Stimulated activated naive CD8-positive, alpha-beta T cell treated with anti-CD3 and anti-CD28 coated beads, Interleukin-15, amount 100 ng/mL, for 72 hours (primary cell): Measurements from ENCODE around the gene CCDC102A.

ENCODE experiments used
- ATAC-seq: fragments of 150-1000 bp; cut with Tn5 transposase; 2 replicates; pipeline ENCODE4 v1.10.0; 2021; ENCODE audit warnings: mild to moderate bottlenecking, moderate library complexity
- DNase-seq, 2 donors: peaks; one replicate each; pipeline ENCODE4 v3.0.0; 2021 to 2022
- H3K27ac Mint-ChIP-seq, 2 donors: one replicate each; pipeline ENCODE4 v1.8.0; 2022; ENCODE audit warnings: mild to moderate bottlenecking in 2 of 2, mixed read lengths in 2 of 2, moderate library complexity in 2 of 2
- H3K27me3 Mint-ChIP-seq: one replicate; pipeline ENCODE4 v1.8.0; 2022; ENCODE audit warnings: mixed read lengths
- H3K4me1 Mint-ChIP-seq: one replicate; pipeline ENCODE4 v1.8.0; 2022; ENCODE audit warnings: mild to moderate bottlenecking, mixed read lengths
- H3K4me3 Mint-ChIP-seq, 2 donors: one replicate each; pipeline ENCODE4 v1.8.0; 2022; ENCODE audit warnings: mild to moderate bottlenecking in 2 of 2, mixed read lengths in 2 of 2, moderate library complexity in 1 of 2
- H3K9me3 Mint-ChIP-seq, 2 donors: one replicate each; pipeline ENCODE4 v1.8.0; 2022; ENCODE audit warnings: mixed read lengths in 2 of 2

The CCDC102A gene

DNA sequence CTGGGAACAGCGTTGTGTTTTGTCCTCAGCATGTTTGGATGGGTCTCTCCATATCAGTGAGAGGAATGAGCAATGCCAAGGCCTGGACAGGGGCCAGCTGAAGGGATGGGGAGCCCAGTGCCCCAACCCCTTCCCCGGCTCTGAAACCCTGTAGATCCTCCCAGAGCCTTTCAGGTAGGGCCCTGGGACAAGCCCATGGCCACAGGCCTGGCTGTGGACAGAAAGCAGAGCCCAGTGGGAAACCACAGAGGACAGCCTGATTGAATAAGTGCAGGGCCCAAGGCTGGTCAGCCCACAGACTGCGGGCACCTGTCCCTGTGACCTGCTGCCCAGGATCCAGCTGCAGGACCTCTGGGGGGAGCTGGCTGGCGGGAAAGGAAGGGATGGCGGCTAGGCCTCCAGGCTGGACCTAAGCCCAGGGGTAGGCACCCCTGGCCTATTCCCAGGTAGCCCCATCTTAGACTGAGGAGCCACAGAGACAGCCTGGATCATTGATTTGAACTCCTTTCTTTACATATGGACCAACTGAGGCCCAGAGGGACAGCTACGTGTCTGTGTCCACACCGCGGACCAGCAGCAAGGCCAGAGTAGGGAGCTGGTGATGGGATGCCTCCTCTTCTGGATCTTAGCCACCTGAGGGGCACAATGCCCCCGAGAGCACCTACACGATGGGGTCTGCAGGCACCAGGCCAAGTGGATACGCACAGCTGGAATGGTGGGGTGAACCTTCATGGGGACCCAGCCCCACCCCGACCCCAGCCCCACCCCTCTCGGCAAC is 1.3 kb downstream of the CCDC102A start:
- no peak for ATAC-seq
- peak in 1 of 2 donors; percentile 27 for DNase-seq
- H3K27ac Mint-ChIP-seq = peak overlapping the region in 1 of 2 donors; percentile 92
- H3K27me3 Mint-ChIP-seq = no peaks in the 10 kb centered on the region
- peak overlapping the region; percentile 75 to 85 for H3K4me3 Mint-ChIP-seq
- peaks cover 88% of the 10 kb centered on the region for H3K4me1 Mint-ChIP-seq
- no peaks in the 10 kb centered on the region for H3K9me3 Mint-ChIP-seq

DNA sequence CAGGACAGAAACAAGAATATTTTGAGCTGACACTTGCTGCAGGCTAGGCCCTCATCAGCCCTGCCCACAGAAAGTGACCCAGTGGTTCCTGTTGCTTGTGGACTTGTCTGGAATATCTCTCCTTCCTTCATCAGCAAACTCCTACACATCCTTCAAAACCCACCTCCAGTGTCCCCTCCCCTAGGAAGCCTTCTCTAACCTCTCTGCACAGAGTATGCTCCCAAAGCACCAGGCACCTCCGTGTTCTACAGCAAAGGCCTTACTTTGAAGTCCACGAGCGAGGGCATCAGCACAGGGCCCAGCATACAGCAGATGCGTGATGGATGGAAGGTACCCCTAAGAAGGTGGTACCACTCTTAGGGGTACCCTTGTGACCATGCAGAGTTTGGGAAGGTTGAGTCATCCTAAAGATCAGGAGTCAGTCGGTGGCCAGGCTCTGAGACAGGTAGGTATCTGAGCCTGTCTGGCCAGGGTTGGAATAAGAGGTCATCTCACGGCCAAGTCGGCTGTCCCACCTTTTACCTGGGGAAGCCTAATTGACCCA is 2.0 kb downstream of the CCDC102A start:
- DNase-seq (peak in 1 of 2 donors; percentile 15), ATAC-seq (no peak)
- Mint-ChIP-seq H3K27me3 (no peaks in the 10 kb centered on the region), H3K27ac (peak overlapping the region in 1 of 2 donors; percentile 92), H3K9me3 (no peaks in the 10 kb centered on the region), H3K4me1 (peaks cover 91% of the 10 kb centered on the region), H3K4me3 (peak overlapping the region; percentile 68 to 75)

DNA sequence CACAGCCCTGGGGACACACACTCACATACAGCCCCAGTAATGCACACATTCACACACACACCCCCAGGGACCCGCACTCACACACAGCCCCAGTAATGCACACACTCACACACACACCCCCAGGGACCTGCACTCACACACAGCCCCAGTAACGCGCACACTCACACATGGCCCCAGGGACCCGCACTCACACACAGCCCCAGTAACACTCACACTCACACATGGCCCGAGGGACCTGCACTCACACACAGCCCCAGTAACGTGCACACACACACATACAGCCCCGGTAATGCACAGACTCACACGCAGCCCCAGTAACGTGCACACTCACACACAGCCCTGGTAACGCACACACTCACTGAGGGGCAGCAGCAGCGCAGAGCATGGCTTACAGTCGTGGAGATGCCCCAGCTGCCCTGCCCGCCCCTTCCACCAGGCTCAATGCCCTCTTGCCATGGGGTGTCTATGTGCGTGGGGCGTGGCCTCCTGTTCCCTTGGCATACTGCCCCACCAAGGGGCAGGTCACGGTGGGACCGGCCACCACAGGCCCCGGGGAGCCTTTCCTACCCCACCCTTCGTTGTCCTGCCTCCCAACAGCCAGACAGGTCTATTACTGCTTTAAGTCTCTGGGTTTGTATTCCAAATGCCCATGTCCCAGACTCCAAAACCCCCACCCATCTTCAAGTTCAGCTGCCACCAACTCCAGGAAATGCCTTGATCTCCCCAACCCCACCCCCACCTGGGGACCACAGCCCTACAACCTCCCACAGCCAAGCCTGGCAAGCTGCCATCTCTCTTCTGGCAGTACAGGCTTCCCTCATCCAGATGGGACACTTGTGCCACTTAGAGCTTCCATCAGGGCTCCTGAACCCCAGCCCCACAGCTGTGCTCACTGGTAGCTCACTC is 2.7 kb downstream of the CCDC102A start:
- Mint-ChIP-seq H3K9me3 (no peaks in the 10 kb centered on the region), H3K4me1 (peaks cover 86% of the 10 kb centered on the region), H3K27me3 (no peaks in the 10 kb centered on the region), H3K4me3 (peak overlapping the region; percentile 68 to 75), H3K27ac (peak overlapping the region; percentile 65 to 83)
- DNase-seq = peak in 1 of 2 donors; percentile 28
- ATAC-seq = no peak

DNA sequence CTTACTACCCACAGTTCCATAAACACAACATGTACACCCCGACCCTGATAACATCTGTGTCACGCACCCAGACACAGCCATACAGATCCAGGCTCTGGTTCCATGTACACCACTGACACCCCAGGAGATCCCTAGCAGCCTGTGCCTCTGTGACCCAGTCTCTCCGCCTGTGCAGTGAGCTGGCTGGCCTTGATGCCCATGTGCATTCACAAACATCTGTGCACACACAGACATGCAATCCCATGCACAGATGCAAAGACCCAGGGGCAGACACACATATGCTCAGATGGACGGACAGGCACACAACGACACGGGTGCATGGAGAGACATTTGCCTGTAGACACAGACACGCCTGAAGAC is 4.1 kb downstream of the CCDC102A start:
- peaks cover 71% of the 10 kb centered on the region for H3K4me1 Mint-ChIP-seq
- DNase-seq (no peak), ATAC-seq (no peak)
- H3K4me3 Mint-ChIP-seq = peak overlapping the region; percentile 24 to 75
- peak overlapping the region; percentile 14 to 64 for H3K27ac Mint-ChIP-seq
- H3K9me3 Mint-ChIP-seq = no peaks in the 10 kb centered on the region
- no peaks in the 10 kb centered on the region for H3K27me3 Mint-ChIP-seq

DNA sequence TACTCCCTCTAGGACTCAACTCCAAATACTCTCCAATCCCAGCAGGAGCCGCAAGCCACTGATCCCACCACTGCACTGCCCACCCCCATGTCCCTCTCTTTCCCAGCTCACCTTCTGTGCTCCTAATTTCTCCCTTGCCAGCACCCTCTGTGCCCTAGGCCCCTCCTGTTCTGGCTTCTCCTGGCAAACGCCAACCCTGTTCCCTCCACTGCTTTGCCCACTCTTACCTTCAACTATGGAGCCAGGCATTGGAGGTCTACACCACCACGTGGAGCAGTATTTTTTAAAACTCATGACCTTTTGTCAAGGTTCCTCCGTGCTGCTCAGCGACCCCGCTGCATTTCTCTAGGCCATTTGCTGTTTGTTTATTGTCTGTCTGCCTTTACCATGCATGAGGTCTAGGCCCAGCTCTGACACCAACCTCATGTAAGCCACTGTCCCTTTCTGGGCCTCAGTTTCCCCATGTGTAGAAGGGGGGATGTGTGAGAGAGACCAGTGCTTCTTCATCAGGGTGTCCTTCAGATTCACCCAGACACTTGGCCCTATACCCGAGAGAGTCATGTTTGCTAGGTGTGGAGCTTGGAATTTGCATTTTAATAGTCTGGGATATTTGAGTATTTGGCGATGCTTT is 4.6 kb downstream of the CCDC102A start:
- Mint-ChIP-seq H3K27ac (peak overlapping the region; percentile 13 to 94), H3K27me3 (no peaks in the 10 kb centered on the region), H3K9me3 (no peaks in the 10 kb centered on the region), H3K4me1 (peaks cover 66% of the 10 kb centered on the region), H3K4me3 (peak overlapping the region; percentile 75 to 80)
- peak in 1 of 2 donors; percentile 6 for DNase-seq
- ATAC-seq = no peak

DNA sequence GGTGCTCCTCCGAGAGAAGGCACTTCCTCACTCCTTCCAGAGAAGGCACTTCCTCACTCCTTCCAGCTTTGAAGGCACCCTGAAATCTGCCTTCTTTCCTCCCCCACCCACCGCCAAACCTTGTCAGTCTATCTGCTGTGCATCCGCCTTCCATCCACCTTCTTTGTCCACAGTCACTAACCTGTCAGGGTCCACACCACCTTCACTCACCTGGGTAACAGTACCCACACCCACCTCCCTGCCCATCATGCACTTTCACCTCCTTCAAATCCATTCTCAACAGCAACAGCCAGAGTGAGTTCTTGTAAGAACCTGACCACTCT is 5.2 kb downstream of the CCDC102A start:
- Mint-ChIP-seq H3K27me3 (no peaks in the 10 kb centered on the region), H3K27ac (peak overlapping the region; percentile 94), H3K4me1 (peaks cover 66% of the 10 kb centered on the region), H3K9me3 (no peaks in the 10 kb centered on the region), H3K4me3 (peak overlapping the region; percentile 75 to 80)
- no peak for DNase-seq
- no peak for ATAC-seq

DNA sequence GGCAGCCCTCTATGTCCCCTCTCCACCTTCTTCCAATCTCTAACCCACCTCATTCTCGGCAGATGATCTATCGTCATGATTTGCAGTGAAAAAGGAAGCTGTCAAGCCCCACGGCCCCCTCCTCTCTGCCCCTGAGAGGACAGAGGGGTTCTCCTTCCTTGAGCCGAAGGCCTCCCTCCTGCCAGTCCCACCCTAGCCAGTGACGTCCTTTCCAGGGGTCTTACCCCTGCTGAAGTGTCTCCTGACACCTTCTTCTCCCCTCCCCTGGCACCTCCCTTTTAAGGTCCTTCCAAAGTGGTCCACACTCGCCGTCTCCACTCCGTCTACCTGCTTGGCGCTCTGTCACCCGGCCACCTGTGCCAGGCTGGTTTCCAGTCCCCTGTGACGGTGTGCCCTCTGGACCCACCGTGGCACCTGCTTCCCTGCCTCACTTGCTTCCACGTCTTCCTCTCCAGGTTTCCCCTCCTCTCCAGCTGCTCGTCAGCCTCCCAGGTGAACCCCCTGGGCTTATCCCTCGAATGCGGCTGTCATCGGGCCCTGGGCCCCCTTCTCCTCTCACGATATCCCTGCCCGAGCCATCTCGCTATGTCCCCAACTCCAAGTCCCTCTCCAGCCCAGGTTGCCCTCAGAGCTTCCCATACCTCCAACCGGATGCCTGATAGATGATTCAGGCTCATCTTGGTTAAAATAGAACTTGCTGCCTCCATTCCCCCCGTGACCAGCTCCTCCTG is 5.7 kb downstream of the CCDC102A start:
- H3K27me3 Mint-ChIP-seq = no peaks in the 10 kb centered on the region
- no peak for ATAC-seq
- DNase-seq = no peak
- peak overlapping the region; percentile 75 to 80 for H3K4me3 Mint-ChIP-seq
- H3K27ac Mint-ChIP-seq = peak overlapping the region; percentile 94
- no peaks in the 10 kb centered on the region for H3K9me3 Mint-ChIP-seq
- H3K4me1 Mint-ChIP-seq = peaks cover 64% of the 10 kb centered on the region

DNA sequence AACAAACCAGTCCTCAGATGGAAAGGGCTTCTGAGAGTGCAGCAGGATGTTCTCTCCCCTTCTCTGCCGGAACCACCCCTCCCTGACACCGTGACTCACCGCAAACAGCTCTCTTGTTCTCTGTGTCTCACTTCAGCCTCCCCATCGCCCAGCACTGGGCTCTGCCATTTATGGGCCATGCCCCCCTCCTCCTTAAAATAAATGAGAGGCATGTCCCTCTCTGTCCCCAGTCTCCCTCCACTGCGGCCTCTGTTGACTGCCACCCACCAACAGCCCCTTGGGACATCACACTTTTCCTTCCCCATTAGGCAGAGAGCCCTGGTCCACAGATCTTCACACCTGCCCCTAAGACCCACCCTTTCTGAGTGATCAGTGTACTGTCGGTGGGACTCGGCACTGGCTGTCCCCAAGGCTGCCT is 6.3 kb downstream of the CCDC102A start:
- peak overlapping the region; percentile 75 to 80 for H3K4me3 Mint-ChIP-seq

DNA sequence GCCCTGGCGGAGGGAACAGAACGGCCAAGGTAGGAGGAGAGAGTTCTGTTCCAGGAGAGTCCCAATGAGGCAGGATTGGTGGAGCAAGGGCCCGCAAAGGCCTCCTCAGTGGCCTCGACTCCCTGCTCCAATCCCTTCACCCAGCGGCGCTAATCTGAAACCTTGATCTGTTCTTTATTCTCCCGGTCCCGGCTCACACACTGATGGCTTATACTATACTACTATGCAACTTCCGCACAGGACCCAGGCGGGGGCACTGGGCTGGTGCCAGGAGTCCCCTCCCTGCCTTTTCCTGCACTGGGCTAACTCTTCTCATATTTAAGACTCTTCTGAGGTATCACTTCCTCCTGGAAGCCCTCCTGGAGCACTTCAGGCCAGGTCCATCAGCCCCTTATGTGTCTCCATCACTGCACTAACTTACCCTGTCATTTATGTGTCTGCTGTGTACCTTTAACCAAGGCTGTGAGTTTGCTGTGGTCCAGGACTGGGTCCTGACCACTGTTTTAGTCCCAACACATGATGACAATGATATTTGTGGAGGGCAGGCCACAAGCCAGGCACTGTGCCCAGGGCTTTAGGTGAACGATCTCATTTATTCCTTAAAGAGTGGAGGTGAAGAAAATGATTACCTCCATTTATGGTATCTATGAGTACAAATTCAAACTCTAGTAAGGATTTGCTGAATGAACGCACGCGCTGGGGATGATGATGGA is 6.8 kb downstream of the CCDC102A start:
- peak; percentile 32 for ATAC-seq
- no peak for DNase-seq
- H3K4me1 Mint-ChIP-seq = peaks cover 53% of the 10 kb centered on the region

More for the DNA sequence above, 6.3 kb downstream of the CCDC102A start:
- Mint-ChIP-seq H3K9me3 (no peaks in the 10 kb centered on the region), H3K27ac (peak overlapping the region; percentile 94), H3K4me1 (peaks cover 59% of the 10 kb centered on the region), H3K27me3 (no peaks in the 10 kb centered on the region)
- DNase-seq (peak; percentile 61 to 70), ATAC-seq (peak; percentile 91)

DNA sequence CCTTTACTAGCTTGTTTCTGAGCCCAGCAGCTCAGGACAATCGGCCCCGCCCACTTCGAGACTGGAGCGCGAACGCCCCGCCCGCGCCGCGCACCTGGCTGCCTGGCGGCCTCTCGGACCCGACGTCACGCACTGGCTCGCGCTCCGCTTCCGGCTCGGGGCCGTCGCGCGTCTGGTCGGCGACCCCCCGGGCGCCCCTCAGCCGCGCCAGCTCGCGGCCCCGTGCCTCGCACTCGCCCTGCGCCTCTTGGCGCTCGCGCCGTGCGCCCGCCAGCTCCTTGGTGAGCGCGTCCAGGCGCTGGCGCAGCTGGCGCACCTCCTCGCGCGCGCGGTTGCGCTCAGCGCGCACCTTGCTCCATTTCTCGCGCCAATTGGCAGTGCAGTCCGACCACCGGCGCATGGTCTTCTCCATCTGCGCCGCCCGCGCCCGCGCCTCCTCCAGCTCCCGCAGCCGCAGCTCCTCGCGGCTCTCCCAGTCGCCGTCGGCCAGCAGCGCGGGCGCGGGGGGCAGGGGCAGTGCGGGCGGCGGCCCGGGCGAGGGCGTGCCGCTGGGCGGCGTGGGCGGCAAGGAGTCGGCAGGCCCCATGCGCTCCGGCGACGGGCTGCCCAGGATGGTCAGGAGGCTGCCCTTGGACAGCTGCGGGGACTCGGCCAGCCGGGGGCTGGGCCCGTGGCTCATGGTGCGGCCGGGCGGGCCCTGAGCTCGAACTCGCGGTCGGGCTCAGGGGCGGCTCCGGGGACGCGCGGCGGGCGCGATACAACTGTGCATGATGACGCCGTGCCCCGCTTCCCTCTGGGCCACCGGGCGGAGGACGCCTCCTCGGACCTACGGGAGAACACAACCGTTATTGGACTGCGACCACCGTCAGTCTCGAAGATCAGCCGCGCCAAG is 7.6 kb downstream of the CCDC102A start:
- Mint-ChIP-seq H3K4me3 (no peak overlapping the region), H3K9me3 (no peaks in the 10 kb centered on the region), H3K27me3 (no peaks in the 10 kb centered on the region), H3K4me1 (peaks cover 45% of the 10 kb centered on the region), H3K27ac (peak overlapping the region in 1 of 2 donors; percentile 74)
- ATAC-seq (no peak), DNase-seq (no peak)

More for the DNA sequence above, 6.8 kb downstream of the CCDC102A start:
- H3K27ac Mint-ChIP-seq = peak overlapping the region; percentile 74 to 94
- H3K27me3 Mint-ChIP-seq = no peaks in the 10 kb centered on the region
- no peaks in the 10 kb centered on the region for H3K9me3 Mint-ChIP-seq
- peak overlapping the region; percentile 75 to 80 for H3K4me3 Mint-ChIP-seq

DNA sequence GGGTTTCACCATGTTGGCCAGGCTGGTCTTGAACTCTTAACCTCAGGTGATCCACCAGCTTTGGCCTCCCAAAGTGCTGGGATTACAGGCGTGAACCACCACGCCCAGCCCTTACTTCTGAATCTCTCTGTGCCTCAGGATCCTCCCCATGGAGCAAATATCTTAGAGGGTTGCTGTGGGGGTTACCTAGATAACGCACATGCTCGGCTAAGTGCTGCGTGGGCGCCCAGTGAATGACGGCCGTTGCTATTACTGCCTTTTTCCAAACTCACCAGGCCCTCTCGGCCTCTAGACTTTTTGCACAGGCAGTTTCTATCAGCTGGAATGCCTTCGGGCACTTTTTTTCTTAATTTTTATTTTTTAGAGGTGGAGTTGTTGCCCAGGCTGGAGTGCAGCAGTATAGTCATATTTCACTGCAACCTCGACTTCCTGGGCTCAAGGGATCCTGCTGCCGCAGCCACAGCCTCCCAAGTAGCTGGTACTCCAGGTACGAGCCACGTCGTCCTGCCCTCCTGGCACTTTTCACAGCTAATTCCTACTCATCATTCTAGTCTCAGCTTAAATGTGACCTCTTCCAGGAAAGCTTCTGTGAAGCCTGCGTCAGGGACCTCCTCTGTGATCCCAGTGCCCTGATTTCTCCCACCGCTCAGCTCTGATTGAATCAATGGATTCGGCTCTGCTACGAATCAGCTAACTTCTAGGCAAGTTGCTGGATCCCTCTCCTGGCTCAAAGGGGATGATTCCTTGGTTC is 8.6 kb downstream of the CCDC102A start:
- DNase-seq (no peak), ATAC-seq (no peak)
- Mint-ChIP-seq H3K4me1 (peaks cover 35% of the 10 kb centered on the region), H3K4me3 (no peak overlapping the region), H3K27me3 (no peaks in the 10 kb centered on the region), H3K27ac (no peak overlapping the region), H3K9me3 (no peaks in the 10 kb centered on the region)

DNA sequence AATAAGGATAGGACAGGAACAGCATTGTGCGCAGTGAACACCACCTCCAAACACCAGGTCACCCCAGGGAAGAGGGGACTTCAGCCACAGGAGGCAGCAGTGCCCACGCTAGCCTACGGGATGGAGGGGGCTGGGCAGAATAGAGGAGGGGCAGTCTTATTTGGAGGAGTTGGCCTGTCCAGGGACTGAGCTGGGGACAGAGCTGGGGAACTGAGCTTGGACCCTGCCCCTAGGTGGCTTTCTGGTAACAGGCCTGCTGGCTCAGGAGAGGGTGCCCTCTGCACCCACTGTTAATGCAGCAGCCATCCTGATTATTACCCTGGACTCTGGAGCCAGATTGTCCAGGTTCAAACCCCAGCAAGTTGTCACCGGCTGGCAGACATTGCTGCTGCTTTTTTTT is 9.3 kb downstream of the CCDC102A start:
- ATAC-seq (no peak), DNase-seq (no peak)
- peak overlapping the region in 1 of 2 donors; percentile 15 for H3K27ac Mint-ChIP-seq
- H3K4me1 Mint-ChIP-seq = peaks cover 33% of the 10 kb centered on the region
- no peak overlapping the region for H3K4me3 Mint-ChIP-seq
- H3K9me3 Mint-ChIP-seq = no peaks in the 10 kb centered on the region
- H3K27me3 Mint-ChIP-seq = no peaks in the 10 kb centered on the region

DNA sequence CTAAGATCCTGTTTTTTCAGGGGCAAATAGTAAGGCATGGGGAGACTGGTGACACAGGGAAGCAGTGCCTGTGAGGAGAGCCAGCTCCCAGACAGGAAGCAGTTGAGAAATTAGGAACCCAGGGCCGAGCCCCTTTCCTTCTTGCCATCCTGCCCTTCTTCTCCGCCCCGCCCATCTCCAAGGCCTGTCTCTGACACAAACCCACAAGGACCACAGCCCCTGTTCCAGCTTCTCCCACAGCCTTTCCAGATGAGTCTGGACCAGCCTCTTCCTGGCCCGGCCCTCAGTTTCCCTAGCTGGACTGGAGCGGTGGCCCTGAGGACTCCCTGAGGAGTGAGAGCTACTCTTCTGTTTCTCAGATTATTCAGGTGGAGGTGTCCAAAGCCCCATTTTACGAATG is 9.9 kb downstream of the CCDC102A start:
- Mint-ChIP-seq H3K4me3 (no peak overlapping the region), H3K9me3 (no peaks in the 10 kb centered on the region), H3K27ac (no peak overlapping the region), H3K27me3 (no peaks in the 10 kb centered on the region), H3K4me1 (peaks cover 29% of the 10 kb centered on the region)
- ATAC-seq = no peak
- no peak for DNase-seq
